ENCODE results near the gene LIN28B. TPM values are rescaled to one million over a fixed set of nuclear protein-coding genes. Genes with fewer than 3 reads are reported as not detected.
A peak's percentile ranks its signal among the peaks of the same experiment; 100 is the strongest.
"Not testable (repeated sequence)": the region's sequence is repeated elsewhere in the genome, so short reads cannot be mapped to it uniquely, and the experiment has no call there.

The LIN28B gene
- total RNA-seq, 1 experiment from 2014 or later = not detected

DNA sequence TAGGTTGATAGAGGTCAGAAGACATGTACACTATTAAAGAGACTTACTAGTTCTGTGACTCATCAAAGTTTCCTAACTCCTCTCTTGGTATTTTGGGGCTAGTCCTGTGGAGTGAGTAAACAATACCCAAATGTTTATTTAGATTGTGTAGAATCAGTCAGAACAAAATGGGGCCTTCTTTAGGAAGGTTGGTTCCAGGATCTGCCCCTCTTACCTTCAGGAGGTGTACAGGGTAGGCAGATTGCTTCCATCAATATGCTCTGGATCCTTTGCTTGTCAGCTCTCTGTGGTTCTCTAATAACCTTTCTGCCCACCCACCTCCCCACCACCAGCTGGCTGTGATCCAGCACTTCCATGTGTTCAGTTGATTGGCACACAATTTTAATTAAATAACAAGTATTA, 115.9 kb downstream of the LIN28B start:
- Histone ChIP-seq H3K27me3 (no peaks in the 10 kb centered on the region), H3K4me3 (no peak overlapping the region), H3K36me3 (no peaks in the 10 kb centered on the region), H3K9me3 (no peaks in the 10 kb centered on the region)
- no peak for DNase-seq

GRCh38 chr6:105075210-105075609, 118.3 kb downstream of the LIN28B start:
- Histone ChIP-seq H3K36me3 (no peaks in the 10 kb centered on the region), H3K9me3 (no peaks in the 10 kb centered on the region), H3K4me3 (no peak overlapping the region), H3K27me3 (no peaks in the 10 kb centered on the region)
- no peak for DNase-seq

DNA sequence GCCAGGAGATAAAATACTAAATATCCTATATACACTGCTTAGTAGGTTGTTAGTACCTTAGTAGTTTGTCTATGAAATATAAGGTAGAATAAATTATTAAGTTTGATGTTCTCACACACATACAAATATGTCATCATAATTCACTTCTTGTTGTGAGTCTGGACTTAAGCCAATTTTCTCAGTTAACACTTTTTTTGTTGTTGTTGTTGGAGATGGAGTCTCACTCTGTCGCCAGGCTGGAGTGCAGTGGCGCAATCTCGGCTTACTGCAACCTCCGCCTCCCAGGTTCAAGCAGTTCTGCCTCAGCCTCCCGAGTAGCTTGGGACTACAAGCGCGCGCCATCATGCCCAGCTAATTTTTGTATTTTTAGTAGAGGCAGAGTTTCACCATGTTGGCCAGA, 119.5 kb downstream of the LIN28B start:
- not testable (repeated sequence) for H3K36me3 ChIP-seq

GRCh38 chr6:105077596-105078385, 120.9 kb downstream of the LIN28B start:
- H3K4me3 ChIP-seq = no peak overlapping the region
- DNase-seq = no peak
- H3K9me3 ChIP-seq = no peaks in the 10 kb centered on the region
- H3K36me3 ChIP-seq = no peaks in the 10 kb centered on the region
- H3K27me3 ChIP-seq = no peaks in the 10 kb centered on the region

More for the DNA sequence above, 119.5 kb downstream of the LIN28B start:
- H3K4me3 ChIP-seq, DNase-seq, H3K9me3 ChIP-seq, H3K27me3 ChIP-seq: not testable (repeated sequence)

- Histone ChIP-seq H3K9me3 (no peaks in the 10 kb centered on the region), H3K36me3 (no peaks in the 10 kb centered on the region), H3K4me3 (no peak overlapping the region), H3K27me3 (no peaks in the 10 kb centered on the region)
- no peak for DNase-seq
Observed at GRCh38 chr6:105078386-105078708, 121.4 kb downstream of the LIN28B start.

GRCh38 chr6:105080279-105080678, 123.4 kb downstream of the LIN28B start:
- H3K36me3 ChIP-seq = no peaks in the 10 kb centered on the region
- no peaks in the 10 kb centered on the region for H3K27me3 ChIP-seq
- DNase-seq = no peak
- no peaks in the 10 kb centered on the region for H3K9me3 ChIP-seq
- no peak overlapping the region for H3K4me3 ChIP-seq

GRCh38 chr6:105081662-105082061, 124.8 kb downstream of the LIN28B start:
- not testable (repeated sequence) for H3K4me3 ChIP-seq, H3K27me3 ChIP-seq, DNase-seq, H3K9me3 ChIP-seq, H3K36me3 ChIP-seq

DNA sequence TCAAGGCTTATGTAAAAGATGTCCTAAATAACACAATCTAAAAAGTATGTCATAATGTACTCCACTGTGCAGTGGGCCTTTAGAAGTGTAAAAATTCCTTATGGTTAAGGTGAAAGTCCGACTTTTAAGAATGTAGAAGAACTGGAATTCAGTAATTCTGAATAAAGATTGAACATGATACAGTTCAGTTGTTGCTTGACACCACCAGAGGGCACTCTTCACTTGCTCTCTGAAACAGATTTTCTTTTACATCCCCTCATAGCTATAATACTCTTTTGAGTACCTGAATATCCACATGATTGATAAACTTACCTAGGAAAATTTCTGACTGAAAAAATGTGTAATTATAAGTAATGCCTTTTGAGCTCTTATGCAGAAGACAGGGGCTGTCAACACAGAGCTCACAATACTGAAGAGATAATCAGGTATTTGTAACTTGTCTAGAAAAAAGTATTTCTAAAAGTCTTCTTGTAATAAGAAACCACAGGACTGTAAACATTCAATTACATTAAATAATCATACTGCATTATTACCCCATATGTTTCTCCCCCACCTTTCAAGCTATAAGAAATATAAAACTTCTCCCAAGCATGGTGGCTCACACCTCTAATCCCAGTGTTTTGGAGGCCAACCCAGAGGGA, 130.8 kb downstream of the LIN28B start:
- H3K36me3 ChIP-seq = no peaks in the 10 kb centered on the region
- H3K9me3 ChIP-seq = no peaks in the 10 kb centered on the region
- no peak for DNase-seq
- peaks cover 6% of the 10 kb centered on the region for H3K27me3 ChIP-seq
- H3K4me3 ChIP-seq = no peak overlapping the region

GRCh38 chr6:105091140-105091829, 134.4 kb downstream of the LIN28B start:
- Histone ChIP-seq H3K27me3 (peaks cover 6% of the 10 kb centered on the region), H3K9me3 (no peaks in the 10 kb centered on the region), H3K36me3 (no peaks in the 10 kb centered on the region), H3K4me3 (no peak overlapping the region)
- peak; percentile 8 for DNase-seq

GRCh38 chr6:105094133-105094640, 137.3 kb downstream of the LIN28B start:
- no peaks in the 10 kb centered on the region for H3K27me3 ChIP-seq
- H3K36me3 ChIP-seq = no peaks in the 10 kb centered on the region
- no peak for DNase-seq
- H3K4me3 ChIP-seq = no peak overlapping the region
- H3K9me3 ChIP-seq = no peaks in the 10 kb centered on the region

GRCh38 chr6:105095139-105095538, 138.2 kb downstream of the LIN28B start:
- DNase-seq = no peak
- H3K27me3 ChIP-seq = no peaks in the 10 kb centered on the region
- H3K36me3 ChIP-seq = no peaks in the 10 kb centered on the region
- no peak overlapping the region for H3K4me3 ChIP-seq
- no peaks in the 10 kb centered on the region for H3K9me3 ChIP-seq

DNA sequence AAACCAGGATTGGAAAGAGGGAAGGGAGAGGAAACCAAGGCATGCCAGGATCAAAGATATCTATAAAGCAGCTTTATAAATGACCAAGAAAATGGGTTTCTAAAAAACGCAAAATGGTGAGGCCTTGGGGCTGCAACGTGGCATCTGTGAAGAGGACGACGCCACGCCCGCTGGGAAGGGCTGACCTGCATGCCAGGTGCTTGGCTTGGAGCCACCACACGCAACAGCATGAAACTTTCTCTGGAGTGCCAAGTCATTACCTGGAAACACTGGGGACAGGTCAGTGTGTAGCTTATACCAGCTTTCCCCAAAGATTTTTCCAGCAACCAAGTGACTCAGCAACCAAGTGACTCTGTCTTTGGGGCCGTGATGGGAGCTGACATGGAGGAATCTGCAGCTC, 140.4 kb downstream of the LIN28B start:
- H3K4me3 ChIP-seq = no peak overlapping the region
- no peaks in the 10 kb centered on the region for H3K9me3 ChIP-seq
- H3K27me3 ChIP-seq = no peaks in the 10 kb centered on the region
- no peak for DNase-seq
- no peaks in the 10 kb centered on the region for H3K36me3 ChIP-seq

GRCh38 chr6:105099371-105099770, 142.5 kb downstream of the LIN28B start:
- no peaks in the 10 kb centered on the region for H3K9me3 ChIP-seq
- no peaks in the 10 kb centered on the region for H3K36me3 ChIP-seq
- DNase-seq = no peak
- H3K27me3 ChIP-seq = no peaks in the 10 kb centered on the region
- H3K4me3 ChIP-seq = no peak overlapping the region

DNA sequence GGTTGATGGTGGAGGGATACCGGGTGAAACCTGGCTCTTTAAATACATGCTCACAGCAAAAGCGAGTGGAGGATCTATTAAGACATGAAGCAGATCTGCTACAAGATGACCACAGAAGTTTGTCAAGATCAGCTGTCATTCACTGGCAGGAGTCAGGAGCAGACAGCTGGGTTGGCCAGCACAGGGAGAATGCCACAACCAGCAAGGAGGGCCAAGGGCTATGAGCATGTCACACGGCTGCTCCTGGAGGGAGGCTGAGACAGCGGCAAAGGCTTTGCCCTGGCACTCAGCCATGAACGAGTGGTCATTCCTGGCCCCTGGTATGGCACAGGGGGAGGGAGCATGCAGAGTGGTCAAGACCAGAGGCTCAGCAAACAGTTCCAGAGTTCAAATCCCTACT, 145.3 kb downstream of the LIN28B start:
- DNase-seq = no peak
- Histone ChIP-seq H3K4me3 (no peak overlapping the region), H3K36me3 (no peaks in the 10 kb centered on the region), H3K9me3 (no peaks in the 10 kb centered on the region), H3K27me3 (no peaks in the 10 kb centered on the region)

DNA sequence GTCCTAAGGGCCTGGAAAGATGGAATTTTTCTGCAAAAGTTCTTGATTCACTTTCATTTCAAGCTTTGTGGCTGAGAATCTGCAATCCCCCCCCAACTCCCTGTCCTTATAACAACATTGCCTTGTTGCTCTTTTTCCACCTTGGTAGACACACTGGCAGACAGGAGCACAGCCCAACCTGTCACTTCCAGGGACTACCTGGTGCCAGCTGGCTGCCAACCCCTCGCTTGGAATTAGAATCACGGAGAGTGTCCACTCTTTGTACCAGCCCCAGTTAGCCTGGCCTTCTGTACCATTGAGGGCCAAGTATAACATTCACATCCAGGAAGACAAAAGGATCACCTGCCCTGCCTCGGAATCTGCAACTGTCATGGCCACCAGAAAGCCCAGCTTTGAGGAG, 148.2 kb downstream of the LIN28B start:
- no peaks in the 10 kb centered on the region for H3K36me3 ChIP-seq

DNA sequence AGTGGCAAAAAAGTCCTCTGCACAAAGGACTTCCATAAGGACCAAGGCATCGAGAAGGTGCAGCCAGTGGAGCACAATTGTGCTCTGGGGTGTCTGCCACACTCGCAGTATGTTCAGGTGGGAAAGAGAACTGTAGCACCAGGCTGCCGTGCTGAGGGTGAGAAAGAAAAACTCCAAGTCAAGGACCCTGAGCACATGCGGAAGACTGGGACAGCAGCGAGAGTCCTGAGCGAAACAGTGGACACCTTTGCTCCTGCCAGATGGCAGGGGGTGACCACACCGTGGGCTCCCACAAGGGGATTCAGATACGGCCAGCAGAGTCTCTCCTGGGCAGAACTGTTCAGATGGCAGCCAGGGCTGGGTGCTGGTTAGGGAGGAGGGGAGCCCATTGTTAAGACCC, 149.4 kb downstream of the LIN28B start:
- Histone ChIP-seq H3K27me3 (no peaks in the 10 kb centered on the region), H3K9me3 (no peaks in the 10 kb centered on the region)

More for the DNA sequence above, 148.2 kb downstream of the LIN28B start:
- no peaks in the 10 kb centered on the region for H3K9me3 ChIP-seq
- H3K4me3 ChIP-seq = no peak overlapping the region
- no peak for DNase-seq
- H3K27me3 ChIP-seq = no peaks in the 10 kb centered on the region

DNA sequence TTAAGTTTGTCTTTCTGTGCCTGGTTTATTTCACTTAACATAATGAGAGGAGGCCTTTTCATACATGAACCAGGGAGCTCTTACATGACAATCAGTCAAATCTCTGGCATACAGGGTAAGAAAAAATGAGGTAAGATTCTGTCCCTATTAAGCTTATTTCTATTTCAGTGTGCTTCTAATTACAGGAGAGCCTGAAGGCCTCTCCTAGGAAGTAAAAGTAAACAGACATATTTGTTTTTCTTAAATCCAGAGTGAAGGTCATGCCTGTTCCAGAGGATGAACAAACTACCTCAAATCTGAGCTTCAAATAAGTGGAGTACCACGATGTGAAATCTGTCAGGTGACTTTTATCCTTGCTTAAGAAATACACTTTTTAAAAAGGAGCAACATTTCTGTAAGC, 150.3 kb downstream of the LIN28B start:
- Histone ChIP-seq H3K36me3 (no peaks in the 10 kb centered on the region), H3K4me3 (no peak overlapping the region), H3K27me3 (no peaks in the 10 kb centered on the region), H3K9me3 (no peaks in the 10 kb centered on the region)
- no peak for DNase-seq

More for the DNA sequence above, 149.4 kb downstream of the LIN28B start:
- H3K36me3 ChIP-seq = no peaks in the 10 kb centered on the region
- no peak for DNase-seq
- H3K4me3 ChIP-seq = no peak overlapping the region

Data from MG63 (cell line).